Measurements from ENCODE around the gene MST1. TPM values are rescaled to one million over a fixed set of nuclear protein-coding genes. Genes with fewer than 3 reads are reported as not detected.
A peak's percentile ranks its signal among the peaks of the same experiment; 100 is the strongest.

MST1 gene
- 1 to 10 TPM; 4.2 to 6.8 TPM for total RNA-seq

- no peaks in the 10 kb centered on the region for H3K36me3 Mint-ChIP-seq
- peak within 1 kb of the TSS; percentile 96 for H3K4me3 Mint-ChIP-seq
- H3K27ac Mint-ChIP-seq: peak within 1 kb of the TSS; percentile 92 to 98
- DNase-seq (ENCODE audit: low spot score) (peak; percentile 93), ATAC-seq (peak; percentile 86 to 90)
- no peaks in the 10 kb centered on the region for H3K9me3 Mint-ChIP-seq
- no peaks in the 10 kb centered on the region for H3K27me3 Mint-ChIP-seq
- H3K4me1 Mint-ChIP-seq (ENCODE audit: low read depth in 2 of 2): peaks cover 24 to 32% of the 10 kb centered on the region in 2 donors
These were observed at the start of gene MST1, which contains the start of gene RNF123 for GRCh38 chr3:49689046-49689907. Gene MST1 (minus strand): TSS chr3:49689474. CDS start chr3:49688691, 783 bp downstream. Gene RNF123 (plus strand): TSS chr3:49689557. CDS start chr3:49691166, 1,609 bp downstream.

DNA sequence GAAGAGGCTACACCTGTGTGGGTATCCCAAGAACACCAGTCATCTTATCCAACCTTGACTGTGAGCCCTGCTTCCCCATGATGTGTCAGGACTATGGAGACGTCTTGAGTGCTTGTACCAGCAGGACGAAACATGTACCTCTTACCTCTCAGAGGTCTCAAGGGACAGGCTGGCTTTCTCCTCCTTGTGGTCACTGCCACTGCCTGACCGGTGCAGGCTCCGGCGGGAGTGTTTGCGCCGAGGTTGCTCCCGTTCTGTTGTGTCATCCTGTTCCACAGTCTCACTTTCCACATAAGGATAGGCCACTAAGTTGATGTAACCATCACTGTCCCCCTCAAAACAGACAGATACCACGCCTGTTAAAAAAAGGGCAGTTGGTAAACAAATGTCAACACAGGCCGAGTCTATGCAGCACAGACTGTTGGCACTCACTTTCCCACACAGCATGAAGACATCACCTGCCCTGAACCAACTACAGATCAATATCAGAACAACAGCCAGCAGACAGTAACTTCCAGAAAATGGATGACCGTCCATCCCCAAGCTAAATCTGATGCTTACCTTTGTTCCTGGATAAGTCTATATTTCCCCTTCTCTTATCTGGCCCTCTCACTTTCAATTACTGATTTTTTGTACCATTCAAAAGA is 48.9 kb upstream of the MST1 start:
- H3K27ac Mint-ChIP-seq: peak overlapping the region in 1 of 2 donors; percentile 59
- H3K36me3 Mint-ChIP-seq: no peaks in the 10 kb centered on the region
- peaks cover 0 to 12% of the 10 kb centered on the region in 2 donors for H3K4me1 Mint-ChIP-seq (ENCODE audit: low read depth in 2 of 2)
- H3K9me3 Mint-ChIP-seq: no peaks in the 10 kb centered on the region
- ATAC-seq: no peak
- DNase-seq (ENCODE audit: low spot score): no peak
- no peaks in the 10 kb centered on the region for H3K27me3 Mint-ChIP-seq
- no peak overlapping the region for H3K4me3 Mint-ChIP-seq

GRCh38 chr3:49734752-49735151 is 45.5 kb upstream of the MST1 start:
- H3K4me1 Mint-ChIP-seq (ENCODE audit: low read depth in 2 of 2): peaks cover 0 to 7% of the 10 kb centered on the region in 2 donors
- H3K27ac Mint-ChIP-seq: no peak overlapping the region
- H3K9me3 Mint-ChIP-seq: no peaks in the 10 kb centered on the region
- ATAC-seq (no peak), DNase-seq (ENCODE audit: low spot score) (no peak)
- H3K27me3 Mint-ChIP-seq: no peaks in the 10 kb centered on the region
- peaks cover 6% of the 10 kb centered on the region for H3K36me3 Mint-ChIP-seq
- H3K4me3 Mint-ChIP-seq: no peak overlapping the region

GRCh38 chr3:49733551-49733950 is 44.3 kb upstream of the MST1 start:
- no peak overlapping the region for H3K4me3 Mint-ChIP-seq
- DNase-seq (ENCODE audit: low spot score) (no peak), ATAC-seq (no peak)
- peaks cover 6% of the 10 kb centered on the region for H3K36me3 Mint-ChIP-seq
- no peaks in the 10 kb centered on the region for H3K9me3 Mint-ChIP-seq
- peak overlapping the region in 1 of 2 donors; percentile 7 for H3K27ac Mint-ChIP-seq
- peaks cover 0 to 5% of the 10 kb centered on the region in 2 donors for H3K4me1 Mint-ChIP-seq (ENCODE audit: low read depth in 2 of 2)
- no peaks in the 10 kb centered on the region for H3K27me3 Mint-ChIP-seq

DNA sequence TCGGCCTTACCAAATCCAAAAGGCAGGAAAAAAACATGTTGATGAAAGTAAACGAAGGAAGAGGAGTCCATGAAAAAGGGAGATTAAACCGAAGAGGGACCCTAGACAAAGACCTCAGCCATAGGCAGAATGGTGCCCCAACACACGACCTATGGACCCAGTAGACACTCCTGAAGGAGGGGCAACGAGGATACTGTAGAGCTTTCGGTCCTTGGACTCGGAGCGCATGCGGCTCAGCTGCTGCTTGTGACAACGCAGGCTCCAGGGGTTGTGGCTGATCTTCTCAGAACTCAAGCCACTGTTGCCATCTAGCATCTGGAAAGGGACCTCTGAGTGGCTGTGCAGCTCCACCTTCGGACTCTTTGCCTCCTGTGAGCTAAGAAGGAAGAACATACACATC is 43.3 kb upstream of the MST1 start:
- ATAC-seq: no peak
- Mint-ChIP-seq H3K4me3 (no peak overlapping the region), H3K36me3 (peaks cover 6% of the 10 kb centered on the region), H3K4me1 (ENCODE audit: low read depth in 2 of 2) (peaks cover 0 to 4% of the 10 kb centered on the region in 2 donors), H3K27ac (no peak overlapping the region), H3K9me3 (no peaks in the 10 kb centered on the region), H3K27me3 (no peaks in the 10 kb centered on the region)
- no peak for DNase-seq (ENCODE audit: low spot score)

DNA sequence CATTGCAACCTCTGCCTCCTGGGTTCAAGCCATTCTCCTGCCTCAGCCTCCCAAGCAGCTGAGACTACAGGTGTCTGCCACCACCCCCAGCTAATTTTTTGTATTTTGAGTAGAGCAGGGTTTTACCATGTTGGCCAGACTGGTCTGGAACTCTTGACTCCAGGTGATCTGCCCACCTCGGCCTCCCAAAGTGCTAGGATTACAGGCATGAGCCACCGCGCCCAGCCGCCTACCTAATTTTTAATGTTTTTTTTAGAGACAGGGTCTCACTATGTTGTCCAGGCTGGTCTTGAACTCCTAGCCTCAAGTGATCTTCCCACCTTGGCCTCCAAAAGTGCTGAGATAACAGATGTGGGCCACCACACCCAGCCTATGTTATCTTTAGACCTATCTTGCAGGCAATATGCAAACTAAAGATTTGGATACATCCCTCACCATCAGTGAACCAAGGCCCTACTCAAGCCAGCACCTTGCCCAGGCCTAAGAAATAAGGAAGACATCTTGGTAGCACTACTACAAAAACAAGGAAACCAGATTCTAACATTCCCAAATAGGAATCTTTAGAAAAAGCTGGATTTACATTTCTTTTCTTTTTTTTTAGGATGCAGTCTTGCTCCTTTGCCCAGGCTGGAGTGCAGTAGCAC is 40.8 kb upstream of the MST1 start:
- Mint-ChIP-seq H3K36me3 (peaks cover 6% of the 10 kb centered on the region), H3K4me1 (ENCODE audit: low read depth in 2 of 2) (no peaks in the 10 kb centered on the region), H3K9me3 (no peaks in the 10 kb centered on the region), H3K4me3 (no peak overlapping the region), H3K27ac (no peak overlapping the region), H3K27me3 (no peaks in the 10 kb centered on the region)
- ATAC-seq: no peak
- no peak for DNase-seq (ENCODE audit: low spot score)

GRCh38 chr3:49727924-49728361 is 38.7 kb upstream of the MST1 start:
- no peaks in the 10 kb centered on the region for H3K27me3 Mint-ChIP-seq
- ATAC-seq (no peak), DNase-seq (ENCODE audit: low spot score) (no peak)
- no peaks in the 10 kb centered on the region for H3K9me3 Mint-ChIP-seq
- H3K4me3 Mint-ChIP-seq: no peak overlapping the region
- peaks cover 4 to 5% of the 10 kb centered on the region in 2 donors for H3K4me1 Mint-ChIP-seq (ENCODE audit: low read depth in 2 of 2)
- no peak overlapping the region for H3K27ac Mint-ChIP-seq
- H3K36me3 Mint-ChIP-seq: peaks cover 6% of the 10 kb centered on the region

DNA sequence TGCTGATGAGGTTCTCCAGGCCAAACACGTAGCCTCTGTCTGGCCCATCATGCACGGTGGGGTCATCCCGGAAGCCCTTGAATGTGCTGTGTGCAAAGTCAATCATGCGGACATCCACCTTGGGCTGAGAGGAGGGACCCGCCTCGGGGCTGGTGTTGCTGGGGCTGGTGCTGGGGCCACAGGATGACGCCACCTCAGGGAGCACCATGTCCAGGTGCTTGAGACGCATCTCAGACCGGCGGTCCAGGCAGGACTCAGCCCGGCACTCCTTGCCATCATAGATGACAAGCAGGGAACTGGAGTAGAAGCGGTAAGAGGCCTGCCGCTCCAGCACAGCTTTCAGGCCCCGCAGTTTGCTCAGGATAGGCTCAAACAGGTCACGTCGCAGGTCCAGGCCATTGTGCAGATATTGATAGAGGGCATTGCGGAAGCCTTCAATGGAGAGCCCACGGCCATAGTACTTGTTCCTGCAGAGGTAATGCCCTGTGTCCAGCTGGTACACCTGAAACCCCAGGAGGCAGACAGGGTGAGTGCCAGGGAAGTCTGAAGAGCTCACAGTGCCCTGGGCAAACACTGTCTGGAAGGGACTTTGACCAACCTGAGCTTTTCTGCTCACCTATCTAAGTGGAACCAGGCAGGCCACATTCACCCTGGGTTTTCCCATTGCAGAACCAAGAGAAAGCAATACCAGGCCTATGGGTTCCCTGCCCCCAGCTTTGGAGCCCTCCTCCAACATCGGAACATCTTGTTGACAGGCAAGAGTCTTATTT is 38.1 kb upstream of the MST1 start:
- Mint-ChIP-seq H3K27ac (no peak overlapping the region), H3K36me3 (peaks cover 6% of the 10 kb centered on the region), H3K4me1 (ENCODE audit: low read depth in 2 of 2) (peaks cover 9% of the 10 kb centered on the region in 2 donors), H3K27me3 (no peaks in the 10 kb centered on the region), H3K4me3 (no peak overlapping the region), H3K9me3 (no peaks in the 10 kb centered on the region)
- ATAC-seq (no peak), DNase-seq (ENCODE audit: low spot score) (no peak)

- no peak for ATAC-seq
- DNase-seq (ENCODE audit: low spot score): no peak
- H3K4me3 Mint-ChIP-seq: no peak overlapping the region
- no peaks in the 10 kb centered on the region for H3K27me3 Mint-ChIP-seq
- peak overlapping the region in 1 of 2 donors; percentile 78 for H3K27ac Mint-ChIP-seq
- H3K9me3 Mint-ChIP-seq: no peaks in the 10 kb centered on the region
- H3K4me1 Mint-ChIP-seq (ENCODE audit: low read depth in 2 of 2): peaks cover 13 to 14% of the 10 kb centered on the region in 2 donors
- peaks cover 3% of the 10 kb centered on the region for H3K36me3 Mint-ChIP-seq
These were observed 36.8 kb upstream of the MST1 start for GRCh38 chr3:49725906-49726681.

GRCh38 chr3:49724586-49724985 is 35.3 kb upstream of the MST1 start:
- ATAC-seq (no peak), DNase-seq (ENCODE audit: low spot score) (no peak)
- Mint-ChIP-seq H3K36me3 (no peaks in the 10 kb centered on the region), H3K4me1 (ENCODE audit: low read depth in 2 of 2) (peaks cover 19 to 27% of the 10 kb centered on the region in 2 donors), H3K4me3 (peak overlapping the region; percentile 89), H3K9me3 (no peaks in the 10 kb centered on the region), H3K27me3 (no peaks in the 10 kb centered on the region), H3K27ac (peak overlapping the region; percentile 93 to 97)

DNA sequence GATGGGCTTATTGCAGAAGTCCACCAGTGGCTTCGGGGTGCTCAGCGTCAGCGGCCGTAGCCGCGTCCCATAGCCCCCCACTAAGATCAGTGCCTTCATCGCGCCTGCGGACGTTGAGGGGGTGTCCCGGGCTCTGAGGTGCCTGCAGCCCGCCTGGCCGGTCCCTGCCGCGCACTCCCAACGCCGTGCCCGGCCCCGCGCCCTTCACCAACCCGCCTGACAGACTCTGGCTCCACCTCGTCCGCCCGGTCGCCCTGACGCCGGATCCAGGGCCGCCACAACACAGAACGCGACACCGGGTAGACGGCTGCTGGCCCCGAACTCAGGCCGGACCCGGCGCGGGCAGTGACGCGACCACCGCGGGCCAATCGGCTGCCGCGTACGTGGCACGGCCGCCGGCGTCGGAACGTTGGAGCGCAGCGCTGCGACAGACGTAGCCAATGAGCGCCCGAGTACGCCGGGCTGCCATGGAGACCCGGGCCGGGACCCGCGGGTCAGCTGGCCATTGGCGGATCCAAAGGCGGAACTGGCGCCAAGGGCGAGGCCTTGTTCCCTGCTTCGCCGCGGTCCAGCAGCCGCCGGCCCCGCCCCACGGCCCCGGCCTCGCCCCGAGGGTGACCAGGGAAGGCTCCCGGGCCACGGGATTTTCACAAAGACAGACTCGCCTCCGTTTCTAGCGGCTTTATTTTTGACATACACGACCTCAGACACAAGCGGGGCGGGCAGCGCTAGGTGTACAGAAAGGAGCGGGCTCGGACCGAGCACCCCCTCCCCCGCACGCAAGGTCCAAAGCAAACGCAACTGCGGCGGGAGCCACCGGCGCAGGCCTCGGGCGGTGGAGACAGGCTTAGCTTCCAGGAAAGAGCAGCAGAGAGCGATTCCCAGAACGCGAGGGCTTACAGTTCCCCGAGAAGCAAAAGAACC is 34.6 kb upstream of the MST1 start, which contains the start of gene GMPPB:
GMPPB (minus strand) TSS at position 324 of the 924 bp plus-strand sequence; CDS start at position 99, 225 bp downstream.
- no peaks in the 10 kb centered on the region for H3K36me3 Mint-ChIP-seq
- peaks cover 23 to 33% of the 10 kb centered on the region in 2 donors for H3K4me1 Mint-ChIP-seq (ENCODE audit: low read depth in 2 of 2)
- H3K4me3 Mint-ChIP-seq: peak within 1 kb of the TSS; percentile 89
- no peaks in the 10 kb centered on the region for H3K9me3 Mint-ChIP-seq
- ATAC-seq: peak; percentile 92 to 94
- peak; percentile 98 for DNase-seq (ENCODE audit: low spot score)
- peak within 1 kb of the TSS; percentile 93 to 97 for H3K27ac Mint-ChIP-seq
- no peaks in the 10 kb centered on the region for H3K27me3 Mint-ChIP-seq

DNA sequence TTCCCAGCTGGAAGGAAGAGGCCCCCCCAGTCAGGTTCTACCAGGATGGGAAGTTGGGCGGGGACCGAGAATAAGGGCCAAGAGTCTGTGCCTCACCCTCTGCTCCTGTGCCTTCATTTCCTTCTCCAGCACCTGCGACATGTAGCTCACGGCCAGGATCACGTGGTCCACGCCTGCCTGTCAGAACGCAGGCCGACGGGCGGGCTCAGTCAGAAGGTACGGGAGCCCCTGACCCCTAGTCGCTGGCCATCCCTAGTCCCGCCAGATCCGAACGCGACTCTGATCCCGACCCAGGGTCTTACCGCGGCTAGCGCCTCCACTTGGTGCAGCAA is 34.0 kb upstream of the MST1 start:
- H3K36me3 Mint-ChIP-seq: no peaks in the 10 kb centered on the region
- H3K4me3 Mint-ChIP-seq: peak overlapping the region; percentile 89
- DNase-seq (ENCODE audit: low spot score): peak; percentile 79
- no peaks in the 10 kb centered on the region for H3K27me3 Mint-ChIP-seq
- peak; percentile 16 to 41 for ATAC-seq
- peak overlapping the region; percentile 93 to 97 for H3K27ac Mint-ChIP-seq
- no peaks in the 10 kb centered on the region for H3K9me3 Mint-ChIP-seq
- H3K4me1 Mint-ChIP-seq (ENCODE audit: low read depth in 2 of 2): peaks cover 29 to 38% of the 10 kb centered on the region in 2 donors
